Brain pericyte (primary cell): ENCODE data around the gene STXBP1.
"Not testable (repeated sequence)": the region's sequence is repeated elsewhere in the genome, so short reads cannot be mapped to it uniquely, and the experiment has no call there.

ENCODE experiments used
- DNase-seq: peaks from one replicate; pipeline ENCODE4 v3.0.0-alpha.2; 2012; ENCODE audit warnings: low read depth, low spot score

Gene STXBP1

DNA sequence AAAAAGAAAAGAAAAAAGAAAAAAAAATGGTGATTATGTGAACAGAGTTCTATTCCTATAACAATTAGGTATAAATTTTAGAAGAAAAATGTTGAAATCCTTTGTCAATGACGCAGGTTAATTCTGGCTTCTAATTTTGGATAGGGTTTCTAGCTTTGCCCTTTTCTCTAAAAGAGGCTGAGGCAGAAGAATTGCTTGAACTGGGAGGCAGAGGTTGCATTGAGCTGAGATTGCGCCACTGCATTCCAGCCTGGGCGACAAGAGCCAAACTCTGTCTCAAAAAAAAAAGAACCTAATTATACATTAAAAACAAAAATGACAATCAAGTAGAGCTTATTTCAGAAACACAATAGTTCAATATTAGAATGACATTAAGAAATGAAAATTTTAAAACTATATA, 2.9 kb downstream of the STXBP1 start:
- no peak for DNase-seq

DNA sequence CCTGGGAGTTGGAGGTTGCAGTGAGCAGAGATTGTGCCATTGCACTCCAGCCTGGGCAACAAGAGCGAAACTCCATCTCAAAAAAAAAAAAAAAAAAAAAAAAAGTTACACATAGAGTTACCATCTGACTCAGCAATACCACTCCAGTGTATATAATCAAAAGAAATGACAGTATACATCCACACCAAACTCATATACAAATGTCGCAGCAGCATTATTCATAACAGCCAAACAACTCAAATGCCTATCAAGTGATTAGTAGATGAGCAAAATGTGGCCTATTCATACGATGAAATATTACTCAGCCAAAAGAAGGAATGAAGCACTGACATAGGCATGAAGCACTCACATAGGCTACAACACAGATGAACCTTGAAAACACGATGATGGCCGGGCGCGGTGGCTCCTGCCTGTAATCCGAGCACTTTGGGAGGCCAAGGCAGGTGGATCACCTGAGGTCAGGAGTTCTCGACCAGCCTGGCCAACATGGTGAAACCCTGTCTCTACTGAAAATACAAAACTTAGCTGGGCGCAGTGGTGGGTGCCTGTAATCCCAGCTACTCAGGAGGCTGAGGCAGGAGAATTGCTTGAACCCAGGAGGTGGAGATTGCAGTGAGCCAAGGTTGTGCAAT, 9.4 kb downstream of the STXBP1 start:
- not testable (repeated sequence) for DNase-seq

DNA sequence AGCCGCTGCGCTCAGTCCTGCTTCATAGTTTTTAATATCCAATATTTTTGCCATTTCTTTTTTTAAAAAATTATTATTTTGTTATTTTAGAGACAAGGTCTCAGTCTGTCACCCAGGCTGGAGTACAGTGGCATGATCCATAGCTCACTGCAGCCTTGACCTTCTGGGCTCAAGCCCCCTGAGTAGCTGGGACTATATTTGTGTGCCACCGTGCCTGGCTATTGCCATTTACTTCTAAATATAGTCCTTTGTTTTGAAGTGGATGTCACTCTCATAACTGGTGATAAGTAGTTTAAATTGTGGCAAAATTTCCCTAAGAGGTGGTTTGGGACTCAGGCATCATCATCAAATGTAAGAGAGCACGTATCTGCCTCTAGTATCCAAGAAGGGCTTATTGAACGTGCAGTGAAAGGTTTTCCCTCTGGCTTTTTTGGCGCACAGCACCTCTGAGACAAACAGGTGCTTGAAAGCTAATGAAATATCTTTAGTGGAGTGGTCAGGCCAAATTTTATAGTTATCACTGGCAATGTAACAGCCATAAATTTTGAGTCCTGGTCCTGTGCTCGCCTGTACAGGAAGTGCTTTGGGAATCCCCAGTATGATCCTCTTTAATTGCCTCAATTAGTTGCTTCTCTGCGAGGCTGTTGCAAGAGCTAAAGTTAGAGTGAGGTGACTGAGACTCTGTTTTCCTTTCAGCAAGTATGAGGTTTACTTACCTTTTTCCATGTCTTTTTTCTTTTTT, 14.8 kb downstream of the STXBP1 start:
- DNase-seq, result no peak

DNA sequence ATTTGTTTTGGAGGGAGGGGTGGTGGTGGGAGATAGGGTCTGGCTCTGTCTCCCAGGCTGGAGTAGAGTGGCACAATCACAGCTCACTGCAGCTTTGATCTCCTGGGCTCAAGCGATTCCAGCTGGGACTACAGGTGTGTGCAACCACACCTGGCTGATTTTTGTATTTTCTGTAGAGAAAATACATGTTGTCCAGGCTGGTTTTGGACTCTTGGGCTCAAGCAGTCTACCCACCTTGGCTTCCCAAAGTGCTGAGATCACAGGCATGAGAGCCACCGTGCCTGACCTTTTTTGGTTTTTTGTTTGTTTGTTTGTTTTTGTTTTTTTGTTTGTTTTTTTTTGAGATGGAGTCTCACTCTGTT, 15.4 kb downstream of the STXBP1 start:
- no peak for DNase-seq

DNA sequence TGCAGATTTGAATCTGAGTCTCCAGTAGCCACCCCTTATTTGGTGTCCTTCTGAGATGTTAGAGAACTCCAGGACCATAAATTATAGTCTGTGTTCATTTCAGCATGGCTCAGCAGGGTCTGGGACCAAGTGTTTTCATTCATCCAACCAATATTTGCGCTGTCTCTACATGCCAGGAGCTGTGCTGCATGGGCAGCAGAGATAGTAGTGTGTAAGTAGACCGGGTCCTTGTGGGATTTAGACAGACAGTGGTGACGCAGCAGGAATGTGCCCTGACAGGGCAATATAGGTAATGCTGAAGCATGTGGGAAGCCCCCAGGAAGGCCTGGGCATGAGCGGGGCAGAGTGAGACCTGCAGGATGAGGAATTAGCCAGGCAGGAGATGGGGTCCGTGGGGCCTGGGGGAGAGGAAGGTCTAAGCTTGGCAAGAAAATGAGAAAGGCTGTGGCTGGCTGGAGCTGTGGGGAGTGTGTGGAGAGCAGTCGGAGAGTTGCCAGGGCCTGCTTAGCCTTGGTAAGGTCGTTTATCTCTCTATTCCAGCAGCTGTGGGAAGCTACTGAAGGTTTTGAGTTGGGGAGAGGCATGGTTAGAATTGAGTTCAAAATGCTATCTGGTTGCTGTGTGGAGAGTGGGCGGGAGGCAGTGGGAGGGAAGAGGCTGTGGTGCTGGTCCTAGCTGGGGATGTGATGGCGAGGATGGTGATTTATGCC, 16.8 kb downstream of the STXBP1 start:
- no peak for DNase-seq

DNA sequence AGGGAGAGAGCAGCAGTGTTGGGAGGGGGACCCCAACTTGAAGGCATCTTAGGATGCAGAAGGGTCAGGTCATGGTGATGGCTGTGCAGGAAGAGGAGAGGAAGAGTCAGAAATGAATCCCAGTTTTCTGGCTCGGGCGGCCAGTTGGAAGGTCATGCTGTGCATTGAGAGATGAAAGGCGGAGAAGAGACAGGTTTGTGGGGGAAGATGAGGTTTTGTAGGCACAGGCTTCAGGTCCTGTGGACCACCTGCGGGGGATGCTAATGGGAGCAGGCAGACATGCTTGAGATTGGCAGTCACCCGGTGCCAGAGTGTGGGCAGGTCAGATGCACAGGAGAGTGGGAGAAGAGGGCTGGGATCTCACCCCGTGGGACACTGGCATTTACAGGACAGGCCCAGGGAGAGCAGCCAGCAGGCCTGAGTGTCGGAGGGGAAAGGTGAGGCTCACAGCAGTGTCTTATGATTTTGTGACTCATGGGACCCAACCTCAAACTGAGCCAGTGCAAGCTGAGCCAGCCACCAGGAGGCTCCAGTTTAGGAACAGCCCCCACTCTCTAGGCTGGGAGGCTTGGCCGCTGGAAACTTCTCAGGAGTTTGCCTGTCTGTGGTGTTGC, 17.5 kb downstream of the STXBP1 start:
- DNase-seq, result no peak

DNA sequence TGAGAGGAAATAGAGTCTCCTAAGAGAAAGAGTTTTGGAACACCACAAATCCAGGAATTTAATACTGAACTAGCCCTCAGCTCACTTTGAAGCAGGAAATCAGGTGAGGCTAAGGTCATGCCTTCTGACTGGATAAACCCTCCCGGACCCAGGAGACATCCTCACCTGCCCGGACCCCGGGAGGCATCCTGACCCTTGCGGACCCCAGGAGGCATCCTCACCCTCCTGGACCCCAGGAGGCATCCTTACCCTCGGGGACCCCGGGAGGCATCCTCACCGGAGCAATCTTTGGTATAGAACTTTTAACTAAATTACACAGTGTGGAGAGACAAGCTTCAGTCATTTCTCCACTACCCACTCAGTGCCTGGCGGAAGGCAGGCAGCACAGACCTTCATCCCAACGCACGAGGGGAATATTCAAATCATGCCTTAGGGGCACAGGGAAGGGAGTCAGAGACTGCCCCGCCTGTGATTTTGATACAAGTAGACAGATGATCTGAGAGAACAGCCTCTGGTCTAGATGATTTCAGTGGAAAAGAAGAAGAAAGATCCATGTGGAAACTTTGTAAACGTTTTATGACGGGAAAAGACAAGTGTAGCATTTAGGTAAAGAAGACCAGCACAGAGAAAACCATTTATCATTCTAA, 21.3 kb downstream of the STXBP1 start:
- no peak for DNase-seq

DNA sequence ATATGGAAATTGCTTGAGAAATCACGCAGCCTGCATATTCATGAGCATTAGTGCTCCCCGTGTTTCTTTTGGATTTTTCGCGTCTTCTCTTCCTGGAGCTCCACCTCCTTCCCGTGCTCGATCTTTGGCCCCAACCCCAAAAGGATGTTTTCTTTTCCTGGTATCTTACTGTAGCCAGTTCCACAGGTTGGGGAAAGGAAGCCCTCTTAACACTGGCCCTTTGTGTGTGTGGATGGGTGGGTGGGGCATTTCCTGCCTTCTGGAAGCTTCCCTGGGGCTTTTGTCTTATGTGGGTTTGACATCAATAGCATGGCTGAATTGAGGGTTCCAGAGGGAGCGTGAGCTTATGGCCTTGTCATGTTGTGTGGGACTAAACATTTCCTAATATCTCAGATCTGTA, 21.9 kb downstream of the STXBP1 start:
- DNase-seq, result no peak

DNA sequence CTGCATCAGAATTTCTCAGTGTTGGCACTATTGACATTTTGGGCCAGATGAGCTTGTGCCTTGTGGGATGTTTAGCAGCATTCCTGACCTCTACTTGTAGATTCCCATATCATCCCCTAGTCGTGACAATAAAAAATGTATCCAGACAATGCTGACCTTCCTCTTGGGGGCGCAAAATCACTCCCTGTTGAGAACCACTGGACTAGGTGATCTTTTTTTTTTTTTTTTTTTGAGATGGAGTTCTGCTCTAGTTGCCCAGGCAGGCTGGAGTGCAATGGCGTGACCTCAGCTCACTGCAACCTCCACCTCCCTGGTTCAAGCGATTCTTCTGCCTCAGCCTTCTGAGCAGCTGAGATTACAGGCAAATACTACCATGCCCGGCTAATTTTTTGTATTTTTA, 22.6 kb downstream of the STXBP1 start:
- DNase-seq, result no peak

DNA sequence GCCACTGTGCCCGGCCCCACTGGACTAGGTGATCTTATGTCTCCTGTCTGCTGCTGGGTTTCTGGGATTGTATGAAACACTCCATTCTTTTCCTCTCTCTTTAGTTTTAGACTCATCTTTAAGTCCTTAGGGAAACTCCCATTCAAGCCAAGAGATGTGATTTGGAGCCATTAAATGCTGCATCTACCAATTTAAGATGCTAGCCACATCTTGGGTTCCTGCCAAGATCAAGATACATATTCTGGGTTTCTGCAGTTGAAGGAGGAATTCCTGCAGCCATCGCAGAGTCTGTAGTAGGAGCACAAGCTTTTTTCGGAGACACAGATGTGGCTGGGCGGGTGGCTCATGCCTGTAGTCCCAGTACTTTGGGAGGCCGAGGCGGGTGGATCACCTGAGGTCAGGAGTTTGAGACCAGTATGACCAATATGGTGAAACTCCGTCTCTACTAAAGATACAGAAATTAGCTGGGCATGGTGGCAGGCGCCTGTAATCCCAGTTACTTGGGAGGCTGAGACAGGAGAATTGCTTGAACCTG, 23.2 kb downstream of the STXBP1 start:
- DNase-seq, result no peak

DNA sequence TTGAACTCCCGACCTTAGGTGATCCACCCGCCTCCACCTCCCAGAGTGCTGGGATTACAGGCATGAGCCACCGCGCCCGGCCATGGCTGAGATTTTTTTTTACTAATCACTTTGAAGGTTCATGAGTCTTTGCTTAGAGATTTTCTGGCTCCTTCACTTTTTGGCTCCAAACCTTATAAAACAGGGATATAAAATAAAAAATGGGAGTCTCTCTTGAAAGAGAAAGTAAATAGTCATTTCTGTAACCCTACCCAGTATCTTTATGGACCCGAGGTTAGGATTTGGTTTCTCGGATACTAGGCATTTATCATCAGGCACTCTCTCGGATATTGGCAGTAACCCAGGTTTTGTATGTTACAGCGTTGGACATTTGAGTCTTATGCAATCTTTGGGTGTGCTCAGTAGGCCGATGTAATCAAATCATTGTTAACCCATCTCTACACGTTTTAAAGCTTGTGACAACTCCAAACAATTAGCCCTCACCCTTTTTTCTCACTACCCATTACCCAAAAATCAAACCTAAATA, 25.3 kb downstream of the STXBP1 start:
- no peak for DNase-seq

DNA sequence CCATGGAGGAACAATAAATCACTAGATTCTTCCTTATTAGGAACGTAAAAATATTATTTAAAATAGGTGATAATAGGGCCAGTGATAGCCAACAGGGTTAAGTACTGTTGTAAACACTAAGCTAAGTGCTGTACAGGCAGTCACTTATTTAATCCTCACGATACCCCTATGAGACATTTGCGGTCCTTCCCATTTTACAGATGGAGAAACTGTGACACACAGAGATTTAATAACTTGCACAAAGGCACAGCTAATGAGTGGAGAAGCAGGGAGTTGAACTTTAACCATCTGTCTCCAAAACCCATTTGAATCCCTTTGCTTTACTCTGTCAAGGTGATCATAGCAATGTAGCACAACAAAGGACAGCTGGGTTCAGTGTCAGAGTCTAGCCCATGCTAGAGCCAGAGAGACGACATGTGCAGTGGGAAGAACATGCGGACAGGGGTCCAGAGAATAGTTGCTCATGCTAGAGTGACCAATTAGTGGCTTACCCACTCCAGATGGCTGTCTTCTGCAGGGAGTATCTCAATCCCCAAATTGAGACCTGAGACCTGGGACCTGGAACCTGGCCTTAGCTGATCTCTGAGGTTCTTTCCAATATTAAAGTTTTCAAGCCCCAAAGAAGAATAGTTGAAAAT, 28.9 kb downstream of the STXBP1 start:
- no peak for DNase-seq

DNA sequence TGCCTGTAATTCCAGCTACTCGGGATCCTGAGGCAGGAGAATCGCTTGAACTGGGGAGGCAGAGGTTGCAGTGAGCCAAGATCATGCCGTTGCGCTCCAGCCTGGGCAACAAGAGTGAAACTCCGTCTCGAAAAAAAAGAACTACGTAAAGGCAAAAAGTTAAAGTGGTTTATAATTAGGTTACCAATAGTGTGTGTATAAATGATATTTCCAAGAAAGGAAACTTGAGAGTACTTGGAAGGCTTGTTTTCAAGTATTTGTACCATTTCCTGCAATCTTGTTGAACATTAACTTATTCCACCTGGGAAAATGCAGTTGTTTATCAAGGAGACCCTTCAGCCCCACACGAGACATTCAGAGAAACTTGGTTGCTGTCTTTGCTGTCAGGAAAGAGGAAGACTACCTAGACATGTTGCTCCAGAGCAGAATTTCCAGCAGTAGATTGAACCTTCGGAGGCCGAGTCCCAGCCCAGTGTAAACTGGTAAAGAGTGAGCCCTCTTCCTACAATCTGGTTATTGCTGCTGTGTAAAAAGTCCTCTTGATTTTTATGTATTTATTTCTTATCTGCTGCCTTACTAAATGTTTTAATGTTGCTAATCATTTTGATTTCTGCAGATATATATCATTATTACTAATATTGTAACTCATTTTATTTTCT, 30.1 kb downstream of the STXBP1 start:
- DNase-seq, result no peak

DNA sequence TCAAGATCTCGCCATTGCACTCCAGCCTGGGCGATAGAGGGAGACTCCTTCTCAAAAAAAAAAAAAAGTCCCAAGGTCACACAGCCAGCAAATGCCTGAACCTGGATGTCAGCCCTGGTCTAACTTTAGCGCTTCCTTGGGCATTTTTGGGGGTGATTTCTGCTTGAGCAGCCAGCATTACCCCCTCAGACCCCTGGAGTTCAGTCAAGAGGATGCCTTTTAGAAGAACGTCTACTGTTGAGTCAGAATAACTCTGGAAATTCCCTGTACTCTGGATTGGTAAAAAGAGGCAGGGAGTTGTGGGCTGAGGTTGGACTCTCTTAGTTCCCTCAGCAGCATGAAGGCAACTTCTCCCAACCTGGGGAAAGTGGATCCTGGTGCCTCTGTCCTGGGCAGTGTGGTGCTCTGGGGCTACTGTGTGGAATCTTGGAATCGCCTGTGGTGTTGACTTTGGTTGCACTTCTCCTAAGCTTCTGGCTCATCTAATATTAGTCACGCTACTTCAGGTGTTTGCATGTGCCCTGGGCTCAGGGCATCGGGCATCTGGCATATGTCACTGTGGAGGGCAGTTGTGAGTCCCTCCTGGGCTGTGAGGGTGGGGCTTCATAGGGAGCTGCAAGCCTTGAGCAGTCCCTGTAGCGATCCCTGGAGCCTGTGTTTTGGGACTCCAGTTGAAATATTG, 32.2 kb downstream of the STXBP1 start:
- DNase-seq, result no peak

DNA sequence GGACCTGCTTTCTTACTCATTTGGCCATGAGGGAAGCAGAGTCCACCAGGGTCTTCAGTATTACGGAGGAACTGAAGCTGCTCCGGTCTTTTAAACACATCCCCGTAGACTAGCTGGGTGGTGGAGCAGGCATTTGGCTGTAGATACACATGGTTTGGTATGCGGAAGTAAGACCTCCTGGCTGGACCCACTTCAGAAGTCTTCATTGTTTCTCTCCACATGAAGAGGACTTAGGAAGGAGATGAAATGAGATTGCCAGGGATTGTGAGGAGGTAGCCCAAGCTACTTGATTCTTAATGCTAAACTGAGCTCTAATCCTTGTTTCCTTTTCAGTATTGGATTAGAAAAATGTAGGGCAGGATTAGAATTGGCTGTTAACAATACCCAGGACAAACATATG, 32.9 kb downstream of the STXBP1 start:
- no peak for DNase-seq

DNA sequence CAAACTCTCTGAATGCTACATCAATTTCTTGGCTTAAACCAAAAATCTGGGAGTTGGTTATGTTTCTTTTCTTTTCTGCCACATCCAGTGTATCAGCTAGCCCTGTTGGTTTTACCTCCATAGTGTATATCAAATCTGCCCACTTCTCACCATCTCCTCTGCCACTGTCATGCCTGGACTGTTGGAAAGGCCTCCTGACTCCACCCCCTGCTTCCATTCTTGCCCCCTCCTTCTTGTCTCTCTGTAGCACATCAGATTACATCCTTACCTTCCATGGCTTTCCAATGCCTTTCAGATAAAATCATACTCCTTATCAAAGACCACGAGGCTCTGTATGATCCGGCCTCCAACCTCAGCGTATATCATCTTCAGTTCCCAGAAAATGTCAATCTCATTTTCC, 35.4 kb downstream of the STXBP1 start:
- DNase-seq, result no peak

DNA sequence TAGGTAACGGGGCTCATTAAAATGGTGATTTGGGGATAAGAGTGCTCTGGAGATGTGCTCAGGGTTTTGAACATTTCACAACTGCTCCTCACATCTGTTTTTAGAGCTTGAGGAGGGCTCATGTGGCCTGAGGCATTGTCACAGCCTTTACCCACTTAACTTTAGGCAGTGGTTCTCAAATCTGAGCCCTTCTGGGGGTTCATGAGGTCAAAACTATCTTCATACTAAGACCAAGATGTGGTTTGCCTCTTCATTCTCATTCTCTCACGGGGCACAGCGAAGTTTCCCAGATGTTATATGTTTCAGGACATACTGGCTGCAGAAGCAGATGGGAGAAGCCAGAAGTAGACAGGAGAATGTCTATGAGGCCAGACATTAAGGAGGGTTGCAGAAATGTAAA, 38.4 kb downstream of the STXBP1 start:
- no peak for DNase-seq

DNA sequence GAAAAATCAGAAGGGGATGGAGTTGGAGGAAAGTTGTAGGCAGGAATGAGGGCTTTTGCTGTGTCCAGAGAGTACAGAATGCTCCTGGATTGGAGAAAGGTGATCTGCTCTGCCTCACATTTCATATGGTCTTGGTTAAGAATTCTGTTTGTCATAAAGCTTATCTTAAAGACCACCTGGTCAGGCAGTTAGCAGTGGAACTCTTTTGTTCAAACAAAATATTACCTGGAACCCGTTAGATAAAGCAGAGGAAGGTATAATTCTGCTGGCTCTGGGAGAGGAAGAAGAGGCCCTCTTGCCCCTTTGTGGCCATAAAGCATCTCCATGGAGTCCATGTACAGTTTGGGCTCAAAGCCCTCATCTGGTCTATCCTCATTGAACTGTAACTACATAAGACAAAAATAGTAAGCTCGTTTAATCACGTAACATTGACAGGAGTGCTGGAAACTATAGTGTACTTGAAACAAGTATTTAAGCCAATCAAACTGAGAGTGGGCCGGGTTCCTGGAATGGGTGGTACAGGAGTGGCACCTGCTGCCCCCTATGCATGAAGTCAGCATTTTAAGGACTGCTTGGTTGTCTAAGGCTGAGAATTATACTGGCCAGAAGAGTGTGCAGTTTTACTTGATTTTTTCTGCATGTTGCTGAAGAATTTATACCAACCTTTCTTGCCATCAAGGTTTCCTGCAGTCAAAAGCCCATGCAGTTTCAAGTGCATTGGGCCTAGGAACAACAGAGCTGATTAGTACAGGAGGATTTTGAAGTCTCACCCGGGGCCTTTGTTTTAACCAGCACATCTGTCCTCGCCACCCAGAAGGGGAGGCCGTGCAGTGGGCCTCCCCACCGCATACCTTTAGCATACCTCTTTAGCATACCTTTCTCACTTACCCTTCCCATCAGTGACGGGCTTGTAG, 39.9 kb downstream of the STXBP1 start:
- DNase-seq, result no peak

DNA sequence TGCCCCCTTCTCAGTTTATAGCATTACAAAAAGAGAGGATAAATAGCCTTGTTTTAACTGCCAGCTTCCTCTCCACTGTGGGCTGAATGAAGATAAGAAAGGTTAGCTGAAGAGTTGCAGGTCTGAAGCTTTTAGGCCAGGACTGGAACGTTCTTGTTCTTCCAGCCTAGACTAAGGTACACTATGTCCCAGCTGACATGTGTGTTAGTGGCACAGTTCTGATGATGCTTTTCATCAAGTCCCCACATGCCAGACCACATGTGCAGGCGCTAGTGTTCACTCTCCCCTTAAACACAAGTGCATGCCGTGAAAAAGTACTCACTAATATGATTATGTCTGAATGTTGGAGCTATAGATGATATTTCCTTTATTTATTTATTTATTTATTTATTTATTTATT, 40.7 kb downstream of the STXBP1 start:
- no peak for DNase-seq
